Germinal center (tissue), 1 donor: ENCODE measurements around the gene CPNE1.

ENCODE experiments used
- DNase-seq: peaks from one replicate; pipeline ENCODE4 v3.0.0; 2012; ENCODE audit warnings: mixed read lengths, low spot score

The CPNE1 gene

GRCh38 chr20:35598899-35599775 is 65.6 kb downstream of the CPNE1 start:
- no peak for DNase-seq

- DNase-seq, result no peak
Measured at GRCh38 chr20:35598476-35598875, 66.2 kb downstream of the CPNE1 start.

- DNase-seq, result no peak
Measured at GRCh38 chr20:35597186-35597585, 67.5 kb downstream of the CPNE1 start.

- DNase-seq, result no peak
Measured at GRCh38 chr20:35595901-35596300, 68.8 kb downstream of the CPNE1 start.

- DNase-seq, result no peak
Measured at GRCh38 chr20:35595456-35595855, 69.2 kb downstream of the CPNE1 start.

- DNase-seq, result no peak
Measured at GRCh38 chr20:35592339-35592974, 72.2 kb downstream of the CPNE1 start.

GRCh38 chr20:35588397-35588796 is 76.3 kb downstream of the CPNE1 start:
- DNase-seq, result no peak

- DNase-seq, result no peak
Measured at GRCh38 chr20:35587436-35587835, 77.3 kb downstream of the CPNE1 start.

- DNase-seq, result no peak
Measured at GRCh38 chr20:35586751-35587425, 77.8 kb downstream of the CPNE1 start.

- no peak for DNase-seq
Measured at GRCh38 chr20:35583636-35584560, 80.8 kb downstream of the CPNE1 start.

- no peak for DNase-seq
Measured at GRCh38 chr20:35582741-35583404, 81.8 kb downstream of the CPNE1 start.

- DNase-seq, result no peak
Measured at GRCh38 chr20:35582131-35582530, 82.6 kb downstream of the CPNE1 start.

GRCh38 chr20:35579196-35579595 is 85.5 kb downstream of the CPNE1 start:
- DNase-seq, result no peak

GRCh38 chr20:35578469-35578868 is 86.2 kb downstream of the CPNE1 start:
- no peak for DNase-seq

- no peak for DNase-seq
Measured at GRCh38 chr20:35576816-35577215, 87.9 kb downstream of the CPNE1 start.
